ENCODE data around the gene DEPP1.

The DEPP1 gene

GRCh38 chr10:44993922-44994751, 15.5 kb upstream of the DEPP1 start:
- DNase-seq (ENCODE audit: low read depth in 2 of 2) = no peak

- no peak for DNase-seq (ENCODE audit: low read depth in 2 of 2)
Observed at GRCh38 chr10:44993226-44993921, 14.8 kb upstream of the DEPP1 start.

GRCh38 chr10:44992732-44993225, 14.2 kb upstream of the DEPP1 start:
- no peak for DNase-seq (ENCODE audit: low read depth in 2 of 2)

- DNase-seq (ENCODE audit: low read depth in 2 of 2) = no peak
Observed at GRCh38 chr10:44992070-44992731, 13.6 kb upstream of the DEPP1 start.

- DNase-seq (ENCODE audit: low read depth in 2 of 2) = no peak
Observed at GRCh38 chr10:44991571-44991970, 13.0 kb upstream of the DEPP1 start.

- DNase-seq (ENCODE audit: low read depth in 2 of 2) = no peak
Observed at GRCh38 chr10:44990965-44991364, 12.4 kb upstream of the DEPP1 start.

GRCh38 chr10:44990302-44990655, 11.7 kb upstream of the DEPP1 start:
- DNase-seq (ENCODE audit: low read depth in 2 of 2) = no peak

- DNase-seq (ENCODE audit: low read depth in 2 of 2) = no peak
Observed at GRCh38 chr10:44989597-44990301, 11.1 kb upstream of the DEPP1 start.

GRCh38 chr10:44988957-44989585, 10.5 kb upstream of the DEPP1 start:
- DNase-seq (ENCODE audit: low read depth in 2 of 2) = no peak

- no peak for DNase-seq (ENCODE audit: low read depth in 2 of 2)
Observed at GRCh38 chr10:44986670-44987069, 8.1 kb upstream of the DEPP1 start.

- DNase-seq (ENCODE audit: low read depth in 2 of 2) = no peak
Observed at GRCh38 chr10:44986179-44986578, 7.6 kb upstream of the DEPP1 start.

GRCh38 chr10:44985175-44985681, 6.6 kb upstream of the DEPP1 start:
- DNase-seq (ENCODE audit: low read depth in 2 of 2) = no peak

- no peak for DNase-seq (ENCODE audit: low read depth in 2 of 2)
Observed at GRCh38 chr10:44984671-44985101, 6.1 kb upstream of the DEPP1 start.

GRCh38 chr10:44983895-44984278, 5.3 kb upstream of the DEPP1 start:
- DNase-seq (ENCODE audit: low read depth in 2 of 2) = no peak

GRCh38 chr10:44983066-44983894, 4.7 kb upstream of the DEPP1 start:
- no peak for DNase-seq (ENCODE audit: low read depth in 2 of 2)

GRCh38 chr10:44982496-44982895, 3.9 kb upstream of the DEPP1 start:
- no peak for DNase-seq (ENCODE audit: low read depth in 2 of 2)

GRCh38 chr10:44982114-44982460, 3.5 kb upstream of the DEPP1 start:
- no peak for DNase-seq (ENCODE audit: low read depth in 2 of 2)

GRCh38 chr10:44981172-44982113, 2.8 kb upstream of the DEPP1 start:
- no peak for DNase-seq (ENCODE audit: low read depth in 2 of 2)

Measured in activated CD4-positive, alpha-beta T cell treated with anti-CD3 and anti-CD28 coated beads for 24 hours (primary cell).